PC-9 (cell line): ENCODE results near the gene ACKR2. TPM values are rescaled to one million over a fixed set of nuclear protein-coding genes. Genes with fewer than 3 reads are reported as not detected.

ENCODE experiments used
- BruUV-seq: library from RNA; stranded (reverse); fragments of 400-500 nt; replicated peaks from 2 replicates; lab custom pipeline; 2021; lab: Mats Ljungman, UMichigan
- CTCF ChIA-PET: fragments of 300-600 bp; sonication (Branson Sonifier 250); formaldehyde crosslinking; loops from one replicate; lab custom pipeline; 2022; ENCODE audit warnings: antibody characterized with exemption; lab: Charles Lee
- POLR2A ChIA-PET: fragments of 300-600 bp; sonication (Branson Sonifier 250); formaldehyde crosslinking; loops from one replicate; lab custom pipeline; 2022; ENCODE audit warnings: antibody characterized with exemption; ENCODE audit not compliant: unreplicated experiment; lab: Charles Lee
- DNase-seq, 2 experiments: peaks; one replicate each; pipeline versions ENCODE4 v3.0.0 to v3.0.0-alpha.2; 2015 to 2022; ENCODE audit warnings: mixed read lengths in 1 of 2
- H2AFZ ChIP-seq: fragments of 200-600 bp; sonication (generic); 2 replicates; pipeline ENCODE4 v1.8.1; 2017; ENCODE audit warnings: antibody characterized with exemption
- H3F3A ChIP-seq: fragments of 200-600 bp; sonication (generic); 2 replicates; pipeline ENCODE4 v1.8.1; 2017; ENCODE audit warnings: antibody characterized with exemption, mild to moderate bottlenecking, low read depth; ENCODE audit not compliant: insufficient read depth
- H3K27ac ChIP-seq: fragments of 200-600 bp; sonication (generic); 2 replicates; pipeline ENCODE4 v1.6.1; 2016; ENCODE audit warnings: mixed run types
- H3K27me3 ChIP-seq: fragments of 200-600 bp; sonication (generic); 2 replicates; pipeline ENCODE4 v1.6.1; 2016; ENCODE audit warnings: low read depth, mixed run types; ENCODE audit not compliant: insufficient read depth
- H3K36me3 ChIP-seq: fragments of 200-600 bp; sonication (generic); 2 replicates; pipeline ENCODE4 v1.6.1; 2016; ENCODE audit warnings: low read depth, mixed run types
- H3K4me1 ChIP-seq: fragments of 200-600 bp; sonication (generic); replicated peaks from 2 replicates; pipeline ENCODE4 v1.6.1; 2016; ENCODE audit warnings: mixed run types; ENCODE audit not compliant: insufficient read depth
- H3K4me2 ChIP-seq: fragments of 200-600 bp; sonication (generic); 2 replicates; pipeline ENCODE4 v1.6.1; 2017; ENCODE audit warnings: mixed run types
- H3K4me3 ChIP-seq: fragments of 200-600 bp; sonication (generic); 2 replicates; pipeline ENCODE4 v1.6.1; 2016; ENCODE audit warnings: mixed run types
- H3K79me2 ChIP-seq: fragments of 200-600 bp; sonication (generic); 2 replicates; pipeline ENCODE4 v1.6.1; 2017; ENCODE audit warnings: low read depth, mixed run types
- H3K9me2 ChIP-seq: fragments of 200-600 bp; sonication (generic); 2 replicates; pipeline ENCODE4 v1.8.1; 2017; ENCODE audit warnings: mild to moderate bottlenecking; ENCODE audit not compliant: insufficient read depth
- H3K9me3 ChIP-seq: fragments of 200-600 bp; sonication (generic); 2 replicates; pipeline ENCODE4 v1.8.1; 2016; ENCODE audit warnings: low read depth; ENCODE audit not compliant: insufficient read depth
- H4K20me1 ChIP-seq: fragments of 200-600 bp; sonication (generic); 2 replicates; pipeline ENCODE4 v1.8.1; 2017; ENCODE audit not compliant: insufficient read depth
- EZH2 ChIP-seq: fragments of 200-600 bp; sonication (generic); IDR thresholded peaks from 2 replicates; pipeline ENCODE4 v1.8.0; 2017; ENCODE audit warnings: antibody characterized with exemption, low read depth
- intact Hi-C: fragments of 100-400 bp; cut with micrococcal nuclease; formaldehyde crosslinking; loops from one replicate; pipeline ENCODE4 v1.10.0; 2022; ENCODE audit not compliant: unreplicated experiment
- total RNA-seq: library from RNA; stranded (reverse); gene quantifications from 2 replicates; pipeline ENCODE4 v1.2.3, GENCODE V29; 2021
- TF ChIP-seq, protein P1 (sequence below): fragments of 200-600 bp; sonication (generic); conservative IDR thresholded peaks from 2 replicates; pipeline ENCODE4 v1.6.1; 2017; ENCODE audit warnings: mixed run types, antibody characterized with exemption, mild to moderate bottlenecking, moderate library complexity

Gene ACKR2
- total RNA-seq, 1 experiment from 2014 or later = 2.9 TPM

- no peaks in the 10 kb centered on the region for H3K9me3 ChIP-seq
- BruUV-seq = no TSS peak
- H3K36me3 ChIP-seq = no peaks in the 10 kb centered on the region
- no peaks in the 10 kb centered on the region for H3K4me1 ChIP-seq
- no peaks in the 10 kb centered on the region for H3K9me2 ChIP-seq
- H3K27me3 ChIP-seq = no peaks in the 10 kb centered on the region
- intact Hi-C loops = no loop called here
- no peak for TF ChIP-seq EZH2
- TF ChIP-seq, protein P1, sequence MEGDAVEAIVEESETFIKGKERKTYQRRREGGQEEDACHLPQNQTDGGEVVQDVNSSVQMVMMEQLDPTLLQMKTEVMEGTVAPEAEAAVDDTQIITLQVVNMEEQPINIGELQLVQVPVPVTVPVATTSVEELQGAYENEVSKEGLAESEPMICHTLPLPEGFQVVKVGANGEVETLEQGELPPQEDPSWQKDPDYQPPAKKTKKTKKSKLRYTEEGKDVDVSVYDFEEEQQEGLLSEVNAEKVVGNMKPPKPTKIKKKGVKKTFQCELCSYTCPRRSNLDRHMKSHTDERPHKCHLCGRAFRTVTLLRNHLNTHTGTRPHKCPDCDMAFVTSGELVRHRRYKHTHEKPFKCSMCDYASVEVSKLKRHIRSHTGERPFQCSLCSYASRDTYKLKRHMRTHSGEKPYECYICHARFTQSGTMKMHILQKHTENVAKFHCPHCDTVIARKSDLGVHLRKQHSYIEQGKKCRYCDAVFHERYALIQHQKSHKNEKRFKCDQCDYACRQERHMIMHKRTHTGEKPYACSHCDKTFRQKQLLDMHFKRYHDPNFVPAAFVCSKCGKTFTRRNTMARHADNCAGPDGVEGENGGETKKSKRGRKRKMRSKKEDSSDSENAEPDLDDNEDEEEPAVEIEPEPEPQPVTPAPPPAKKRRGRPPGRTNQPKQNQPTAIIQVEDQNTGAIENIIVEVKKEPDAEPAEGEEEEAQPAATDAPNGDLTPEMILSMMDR = no peak
- no peak overlapping the region for H3K27ac ChIP-seq
- no peak for DNase-seq
- H3K4me3 ChIP-seq = no peak overlapping the region
- H2AFZ ChIP-seq = no peak overlapping the region
- ChIA-PET CTCF (no interaction called here), POLR2A (no interaction called here)
- H3K4me2 ChIP-seq = no peak overlapping the region
- no peaks in the 10 kb centered on the region for H3K79me2 ChIP-seq
- no peaks in the 10 kb centered on the region for H3F3A ChIP-seq
- H4K20me1 ChIP-seq = no peaks in the 10 kb centered on the region
Measured at GRCh38 chr3:42892169-42892568, 82.9 kb downstream of the ACKR2 start.

DNA sequence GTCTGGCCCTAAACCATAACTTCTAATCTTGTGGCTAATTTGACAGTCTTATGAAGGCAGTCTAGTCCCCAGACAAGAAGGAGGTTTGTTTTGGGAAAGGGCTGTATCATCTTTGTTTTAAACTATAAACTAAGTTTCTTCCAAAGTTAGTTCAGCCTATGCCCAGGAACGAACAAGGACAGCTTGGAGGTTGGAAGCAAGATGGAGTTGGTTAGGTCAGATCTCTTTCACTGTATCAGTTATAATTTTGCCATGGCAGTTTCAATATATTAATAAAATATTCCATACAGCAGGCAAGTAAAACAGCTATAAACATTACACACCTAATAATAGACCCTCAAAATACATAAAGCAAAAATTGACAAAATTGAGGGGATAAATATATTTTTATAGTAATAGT is 83.6 kb downstream of the ACKR2 start:
- Histone ChIP-seq H3K36me3 (no peaks in the 10 kb centered on the region), H3K4me3 (no peak overlapping the region), H3K4me2 (no peak overlapping the region), H4K20me1 (no peaks in the 10 kb centered on the region), H3K27ac (no peak overlapping the region), H3K9me3 (no peaks in the 10 kb centered on the region), H3K4me1 (no peaks in the 10 kb centered on the region), H3K9me2 (no peaks in the 10 kb centered on the region), H3K79me2 (no peaks in the 10 kb centered on the region), H3K27me3 (no peaks in the 10 kb centered on the region), H2AFZ (no peak overlapping the region), H3F3A (no peaks in the 10 kb centered on the region)
- ChIA-PET POLR2A (no interaction called here), CTCF (no interaction called here)
- no TSS peak for BruUV-seq
- intact Hi-C loops = no loop called here
- no peak for DNase-seq
- TF ChIP-seq, protein P1 = no peak
- TF ChIP-seq EZH2 = no peak

- H3K27me3 ChIP-seq = no peaks in the 10 kb centered on the region
- H3K79me2 ChIP-seq = no peaks in the 10 kb centered on the region
- intact Hi-C loops = no loop called here
- H3K4me3 ChIP-seq = no peak overlapping the region
- H3F3A ChIP-seq = peaks cover 5% of the 10 kb centered on the region; the same call in 1 of the 2 replicates
- no peaks in the 10 kb centered on the region for H3K9me2 ChIP-seq
- no peak overlapping the region for H3K27ac ChIP-seq
- no peak overlapping the region for H3K4me2 ChIP-seq
- no peaks in the 10 kb centered on the region for H4K20me1 ChIP-seq
- no peaks in the 10 kb centered on the region for H3K36me3 ChIP-seq
- no peak overlapping the region for H2AFZ ChIP-seq
- CTCF ChIA-PET = no interaction called here
- H3K4me1 ChIP-seq = peaks cover 17% of the 10 kb centered on the region
- no peak for TF ChIP-seq EZH2
- TF ChIP-seq, protein P1 = no peak
- BruUV-seq = no TSS peak
- POLR2A ChIA-PET = no interaction called here
- peaks cover 4% of the 10 kb centered on the region; the same call in 1 of the 2 replicates for H3K9me3 ChIP-seq
- no peak for DNase-seq
Measured at GRCh38 chr3:42894698-42895579, 85.7 kb downstream of the ACKR2 start.
